Ishikawa (cell line): ENCODE measurements around the gene CALD1.

Experiments
- CREB1 ChIP-seq: IDR thresholded peaks from 2 replicates; pipeline ENCODE4 v1.6.1; 2012; ENCODE audit warnings: low read depth
- EP300 ChIP-seq: IDR thresholded peaks from 2 replicates; pipeline ENCODE4 v1.6.1; 2012; ENCODE audit warnings: borderline replicate concordance
- FOXM1 ChIP-seq: IDR thresholded peaks from 2 replicates; pipeline ENCODE4 v1.6.1; 2012; ENCODE audit warnings: low read depth, borderline replicate concordance
- NFIC ChIP-seq: IDR thresholded peaks from 2 replicates; pipeline ENCODE4 v1.6.1; 2012
- TAF1 ChIP-seq: IDR thresholded peaks from 2 replicates; pipeline ENCODE4 v1.6.1; 2012; ENCODE audit warnings: low read depth, mild to moderate bottlenecking
- TCF12 ChIP-seq: IDR thresholded peaks from 2 replicates; pipeline ENCODE4 v1.6.1; 2012; ENCODE audit warnings: low read depth
- TEAD4 ChIP-seq: IDR thresholded peaks from 2 replicates; pipeline ENCODE4 v1.6.1; 2012
- ZBTB7A ChIP-seq: IDR thresholded peaks from 2 replicates; pipeline ENCODE4 v1.6.1; 2012; ENCODE audit warnings: low read depth
- TF ChIP-seq, protein P1 (sequence below): IDR thresholded peaks from 2 replicates; pipeline ENCODE4 v1.6.1; 2012; ENCODE audit warnings: low read depth, mild to moderate bottlenecking

DNA sequence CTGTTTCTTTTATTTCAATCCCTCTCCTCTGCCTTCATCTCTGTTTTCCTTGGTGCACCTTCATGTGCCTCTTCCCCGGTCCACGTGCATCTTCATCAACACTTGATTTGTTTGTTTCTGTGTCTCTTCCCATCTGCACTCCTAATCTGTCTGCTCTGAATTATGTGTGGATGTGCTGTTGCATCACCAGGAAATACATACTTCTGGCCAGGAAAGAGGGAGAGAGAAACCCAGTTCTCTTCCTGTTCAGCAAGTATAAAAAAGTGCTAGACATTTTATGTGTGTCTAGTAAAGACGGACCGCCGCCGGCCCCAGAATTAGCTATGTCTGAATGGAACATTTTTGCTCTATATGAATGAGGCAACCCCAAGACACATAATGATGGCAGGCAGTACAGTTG lies 93.8 kb downstream of the CALD1 start:
- no peak for TF ChIP-seq NFIC
- no peak for TF ChIP-seq TEAD4
- TF ChIP-seq FOXM1, result no peak
- no peak for TF ChIP-seq TCF12
- TF ChIP-seq, protein P1, sequence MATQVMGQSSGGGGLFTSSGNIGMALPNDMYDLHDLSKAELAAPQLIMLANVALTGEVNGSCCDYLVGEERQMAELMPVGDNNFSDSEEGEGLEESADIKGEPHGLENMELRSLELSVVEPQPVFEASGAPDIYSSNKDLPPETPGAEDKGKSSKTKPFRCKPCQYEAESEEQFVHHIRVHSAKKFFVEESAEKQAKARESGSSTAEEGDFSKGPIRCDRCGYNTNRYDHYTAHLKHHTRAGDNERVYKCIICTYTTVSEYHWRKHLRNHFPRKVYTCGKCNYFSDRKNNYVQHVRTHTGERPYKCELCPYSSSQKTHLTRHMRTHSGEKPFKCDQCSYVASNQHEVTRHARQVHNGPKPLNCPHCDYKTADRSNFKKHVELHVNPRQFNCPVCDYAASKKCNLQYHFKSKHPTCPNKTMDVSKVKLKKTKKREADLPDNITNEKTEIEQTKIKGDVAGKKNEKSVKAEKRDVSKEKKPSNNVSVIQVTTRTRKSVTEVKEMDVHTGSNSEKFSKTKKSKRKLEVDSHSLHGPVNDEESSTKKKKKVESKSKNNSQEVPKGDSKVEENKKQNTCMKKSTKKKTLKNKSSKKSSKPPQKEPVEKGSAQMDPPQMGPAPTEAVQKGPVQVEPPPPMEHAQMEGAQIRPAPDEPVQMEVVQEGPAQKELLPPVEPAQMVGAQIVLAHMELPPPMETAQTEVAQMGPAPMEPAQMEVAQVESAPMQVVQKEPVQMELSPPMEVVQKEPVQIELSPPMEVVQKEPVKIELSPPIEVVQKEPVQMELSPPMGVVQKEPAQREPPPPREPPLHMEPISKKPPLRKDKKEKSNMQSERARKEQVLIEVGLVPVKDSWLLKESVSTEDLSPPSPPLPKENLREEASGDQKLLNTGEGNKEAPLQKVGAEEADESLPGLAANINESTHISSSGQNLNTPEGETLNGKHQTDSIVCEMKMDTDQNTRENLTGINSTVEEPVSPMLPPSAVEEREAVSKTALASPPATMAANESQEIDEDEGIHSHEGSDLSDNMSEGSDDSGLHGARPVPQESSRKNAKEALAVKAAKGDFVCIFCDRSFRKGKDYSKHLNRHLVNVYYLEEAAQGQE, result no peak
- no peak for TF ChIP-seq EP300
- TF ChIP-seq TAF1, result no peak
- TF ChIP-seq CREB1, result no peak
- TF ChIP-seq ZBTB7A, result no peak
